CD14-positive monocyte (primary cell): ENCODE data around the gene UPP1. TPM values are rescaled to one million over a fixed set of nuclear protein-coding genes. Genes with fewer than 3 reads are reported as not detected.

Experiments used
- DNase-seq, 3 donors: peaks; one replicate each; pipeline ENCODE4 v3.0.0-alpha.2; 2011 to 2022
- H2AFZ ChIP-seq: 2 replicates; pipeline ENCODE4 v1.6.0; 2012; ENCODE audit warnings: mild to moderate bottlenecking, low read depth, low read length, inconsistent platforms; ENCODE audit not compliant: insufficient read depth, poor library complexity, severe bottlenecking
- H3K27ac ChIP-seq, 2 donors: 1 replicate in 1 of 2; 2 replicates in 1 of 2; pipeline ENCODE4 v1.5.1; 2012 to 2013; ENCODE audit warnings: low read length in 2 of 2, control low read depth in 1 of 2, inconsistent platforms in 1 of 2, low read depth in 1 of 2, mild to moderate bottlenecking in 1 of 2
- H3K27me3 ChIP-seq, 2 donors: one replicate each; pipeline versions ENCODE4 v1.6.0 to v1.6.1; 2011 to 2013; ENCODE audit warnings: low read length in 2 of 2; ENCODE audit not compliant: control insufficient read depth in 2 of 2, insufficient read depth in 2 of 2
- H3K36me3 ChIP-seq, 2 donors: replicated peaks in 1 of 2; 1 replicate in 1 of 2; 2 replicates in 1 of 2; pipeline versions ENCODE4 v1.5.1 to v1.6.1; 2012 to 2013; ENCODE audit warnings: low read length in 2 of 2, control low read depth in 1 of 2, inconsistent platforms in 1 of 2, mild to moderate bottlenecking in 1 of 2; ENCODE audit not compliant: insufficient read depth in 2 of 2, control insufficient read depth in 1 of 2
- H3K4me1 ChIP-seq, 2 donors: 1 replicate in 1 of 2; 2 replicates in 1 of 2; pipeline versions ENCODE4 v1.5.1 to v1.6.1; 2012 to 2013; ENCODE audit warnings: low read length in 2 of 2, control low read depth in 1 of 2, inconsistent platforms in 1 of 2, mild to moderate bottlenecking in 1 of 2, moderate library complexity in 1 of 2; ENCODE audit not compliant: insufficient read depth in 2 of 2, control insufficient read depth in 1 of 2
- H3K4me2 ChIP-seq: replicated peaks from 2 replicates; pipeline ENCODE3; 2012; ENCODE audit warnings: low read length, moderate library complexity, mild to moderate bottlenecking; ENCODE audit not compliant: poor library complexity, severe bottlenecking; ENCODE audit errors: extremely low read depth
- H3K4me3 ChIP-seq, 3 experiments: fragments of 200-600 bp in 1 of 3; sonication (generic) in 1 of 3; replicated peaks in 1 of 3; 1 replicate in 2 of 3; 2 replicates in 1 of 3; pipeline ENCODE4 v1.5.1; 2011 to 2013; ENCODE audit warnings: low read length in 3 of 3, mild to moderate bottlenecking in 3 of 3, control low read depth in 2 of 3, low read depth in 2 of 3, inconsistent platforms in 1 of 3, moderate library complexity in 1 of 3
- H3K79me2 ChIP-seq: 2 replicates; pipeline ENCODE4 v1.6.0; 2012; ENCODE audit warnings: mild to moderate bottlenecking, control low read depth, inconsistent platforms, low read length, moderate library complexity; ENCODE audit not compliant: insufficient read depth
- H3K9ac ChIP-seq: 2 replicates; pipeline ENCODE4 v1.6.0; 2017; ENCODE audit warnings: low read length, mild to moderate bottlenecking; ENCODE audit not compliant: insufficient read depth, poor library complexity, severe bottlenecking
- H3K9me3 ChIP-seq, 2 donors: replicated peaks in 1 of 2; 1 replicate in 1 of 2; 2 replicates in 1 of 2; pipeline versions ENCODE4 v1.5.1 to v1.6.1; 2012 to 2013; ENCODE audit warnings: low read length in 2 of 2, control low read depth in 1 of 2; ENCODE audit not compliant: control insufficient read depth in 1 of 2, insufficient read depth in 1 of 2
- H4K20me1 ChIP-seq: 2 replicates; pipeline ENCODE4 v1.6.0; 2012; ENCODE audit warnings: mild to moderate bottlenecking, low read length, control low read depth, moderate library complexity; ENCODE audit not compliant: insufficient read depth
- H3K27ac Mint-ChIP-seq, 7 donors: one replicate each; pipeline ENCODE4 v1.8.0; 2020; ENCODE audit warnings: mild to moderate bottlenecking in 7 of 7, mixed read lengths in 7 of 7, moderate library complexity in 6 of 7, inconsistent platforms in 2 of 7
- H3K27me3 Mint-ChIP-seq, 3 donors: one replicate each; pipeline ENCODE4 v1.8.0; 2021 to 2022; ENCODE audit warnings: low read depth in 3 of 3, mild to moderate bottlenecking in 3 of 3, mixed read lengths in 3 of 3, moderate library complexity in 3 of 3, inconsistent platforms in 1 of 3
- H3K36me3 Mint-ChIP-seq, 2 donors: one replicate each; pipeline ENCODE4 v1.8.0; 2020; ENCODE audit warnings: mixed read lengths in 2 of 2, inconsistent platforms in 1 of 2, mild to moderate bottlenecking in 1 of 2
- H3K4me1 Mint-ChIP-seq: one replicate; pipeline ENCODE4 v1.8.0; 2020; ENCODE audit warnings: mild to moderate bottlenecking, mixed read lengths
- H3K4me3 Mint-ChIP-seq, 2 donors: one replicate each; pipeline ENCODE4 v1.8.0; 2020; ENCODE audit warnings: mild to moderate bottlenecking in 2 of 2, mixed read lengths in 2 of 2, moderate library complexity in 1 of 2
- H3K9me3 Mint-ChIP-seq, 7 donors: one replicate each; pipeline ENCODE4 v1.8.0; 2020 to 2022; ENCODE audit warnings: mixed read lengths in 7 of 7, mild to moderate bottlenecking in 6 of 7, moderate library complexity in 6 of 7, inconsistent platforms in 2 of 7
- WGBS: methylation state at CpG from one replicate; pipeline ENCODE4 v1.1.5; 2013; ENCODE audit warnings: missing lambda C conversion rate; ENCODE audit not compliant: insufficient coverage; 5-methylcytosine and 5-hydroxymethylcytosine counted together
- intact Hi-C, 2 donors: fragments of 100-400 bp; cut with micrococcal nuclease; formaldehyde crosslinking; loops; one replicate each; pipeline versions ENCODE4 v1.15.0 to v1.15.1; 2023
- polyA plus RNA-seq, 3 donors: library from polyadenylated mRNA; depleted of rRNA in 1 of 3; unstranded in 2 of 3; stranded (reverse) in 1 of 3; fragments of 300-500 nt in 2 of 3; fragments of >200 nt in 1 of 3; fragmentation: Illumina TruSeq in 2 of 3; gene quantifications; 1 replicate in 2 of 3; 2 replicates in 1 of 3; pipeline ENCODE4 v1.2.3, GENCODE V29; 2012 to 2021
- TF ChIP-seq, protein P1 (sequence below): fragments of 200-600 bp; IDR thresholded peaks from one replicate; pipeline ENCODE4 v1.8.0; 2022; ENCODE audit warnings: antibody characterized with exemption, mild to moderate bottlenecking

UPP1 gene
- polyA plus RNA-seq, 3 donors: 109 to 212 (median 129) TPM

DNA sequence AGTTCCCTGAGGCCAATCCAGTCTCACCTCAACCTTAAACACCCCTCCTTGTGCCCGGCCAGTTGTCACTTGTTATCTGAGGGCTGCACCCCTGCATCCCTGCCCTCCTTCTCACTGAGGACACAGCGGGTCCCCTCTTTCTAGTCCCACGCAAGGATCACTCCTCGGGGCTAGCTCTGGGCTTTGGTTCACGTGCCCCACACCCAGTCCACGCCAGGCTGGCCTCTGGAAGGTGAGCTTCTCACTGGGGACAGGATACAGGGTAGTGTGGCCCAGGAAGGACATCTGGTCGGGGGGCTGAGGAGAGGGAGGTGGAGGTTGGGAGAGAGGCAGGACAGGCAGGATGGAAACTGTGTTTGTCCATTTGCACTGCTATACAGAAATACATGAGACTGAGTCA is 25.5 kb downstream of the UPP1 start:
- no peaks in the 10 kb centered on the region for H3K36me3 ChIP-seq
- Mint-ChIP-seq H3K4me3 (no peak overlapping the region), H3K27me3 (peaks cover 0 to 4% (median 1%) of the 10 kb centered on the region in 3 donors), H3K27ac (no peak overlapping the region), H3K4me1 (peaks cover 13% of the 10 kb centered on the region), H3K36me3 (peaks cover 0 to 3% of the 10 kb centered on the region in 2 donors), H3K9me3 (peaks cover 0 to 3% (median 0%) of the 10 kb centered on the region in 7 donors)
- H2AFZ ChIP-seq: no peak overlapping the region
- DNase-seq: no peak
- no peak overlapping the region for H3K27ac ChIP-seq
- TF ChIP-seq, protein P1, sequence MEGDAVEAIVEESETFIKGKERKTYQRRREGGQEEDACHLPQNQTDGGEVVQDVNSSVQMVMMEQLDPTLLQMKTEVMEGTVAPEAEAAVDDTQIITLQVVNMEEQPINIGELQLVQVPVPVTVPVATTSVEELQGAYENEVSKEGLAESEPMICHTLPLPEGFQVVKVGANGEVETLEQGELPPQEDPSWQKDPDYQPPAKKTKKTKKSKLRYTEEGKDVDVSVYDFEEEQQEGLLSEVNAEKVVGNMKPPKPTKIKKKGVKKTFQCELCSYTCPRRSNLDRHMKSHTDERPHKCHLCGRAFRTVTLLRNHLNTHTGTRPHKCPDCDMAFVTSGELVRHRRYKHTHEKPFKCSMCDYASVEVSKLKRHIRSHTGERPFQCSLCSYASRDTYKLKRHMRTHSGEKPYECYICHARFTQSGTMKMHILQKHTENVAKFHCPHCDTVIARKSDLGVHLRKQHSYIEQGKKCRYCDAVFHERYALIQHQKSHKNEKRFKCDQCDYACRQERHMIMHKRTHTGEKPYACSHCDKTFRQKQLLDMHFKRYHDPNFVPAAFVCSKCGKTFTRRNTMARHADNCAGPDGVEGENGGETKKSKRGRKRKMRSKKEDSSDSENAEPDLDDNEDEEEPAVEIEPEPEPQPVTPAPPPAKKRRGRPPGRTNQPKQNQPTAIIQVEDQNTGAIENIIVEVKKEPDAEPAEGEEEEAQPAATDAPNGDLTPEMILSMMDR: no peak
- H3K4me2 ChIP-seq: no peak overlapping the region
- intact Hi-C loops: loop anchor here in 1 of 2 donors (5.0 kb wide), 1 partner anchor 172 kb away; no protein-coding TSS in a partner anchor
- no peaks in the 10 kb centered on the region for H4K20me1 ChIP-seq
- no peak overlapping the region for H3K4me3 ChIP-seq
- no peaks in the 10 kb centered on the region for H3K27me3 ChIP-seq
- no peaks in the 10 kb centered on the region for H3K9me3 ChIP-seq
- 92% methylated on average over 7 of the region's 7 CpGs for WGBS
- no peak overlapping the region for H3K9ac ChIP-seq
- H3K79me2 ChIP-seq: no peaks in the 10 kb centered on the region
- H3K4me1 ChIP-seq: no peaks in the 10 kb centered on the region

DNA sequence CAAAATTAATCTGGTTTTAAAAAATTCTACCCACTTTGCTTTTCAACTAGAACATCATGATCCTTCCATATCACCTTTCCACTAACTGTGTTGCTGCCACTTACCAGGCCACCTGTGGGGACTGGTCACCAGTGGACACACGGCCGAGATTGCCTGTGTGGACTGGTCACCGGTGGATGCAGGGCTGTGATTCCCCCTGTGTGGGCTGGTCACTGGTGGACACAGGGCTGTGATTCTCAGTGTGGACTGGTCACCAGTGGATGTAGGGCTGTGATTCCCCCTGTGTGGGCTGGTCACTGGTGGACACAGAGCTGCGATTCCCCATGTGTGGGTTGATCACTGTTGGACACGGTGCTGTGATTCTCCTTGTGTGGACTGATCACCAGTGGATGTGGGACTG is 27.0 kb downstream of the UPP1 start:
- H3K4me3 ChIP-seq: no peak overlapping the region
- no peaks in the 10 kb centered on the region for H3K9me3 ChIP-seq
- H3K36me3 ChIP-seq: no peaks in the 10 kb centered on the region
- no peaks in the 10 kb centered on the region for H4K20me1 ChIP-seq
- Mint-ChIP-seq H3K27ac (peak overlapping the region in 2 of 7 donors; percentile 48 to 80), H3K4me1 (peaks cover 7% of the 10 kb centered on the region), H3K36me3 (no peaks in the 10 kb centered on the region), H3K9me3 (peaks cover 0 to 3% (median 0%) of the 10 kb centered on the region in 7 donors), H3K4me3 (no peak overlapping the region), H3K27me3 (peaks cover 0 to 4% (median 1%) of the 10 kb centered on the region in 3 donors)
- no peak overlapping the region for H3K27ac ChIP-seq
- TF ChIP-seq, protein P1: no peak
- H3K9ac ChIP-seq: no peak overlapping the region
- no peak overlapping the region for H3K4me2 ChIP-seq
- no peak for DNase-seq
- intact Hi-C loops: no loop called here
- WGBS: 100% methylated on average over 5 of the region's 5 CpGs
- no peaks in the 10 kb centered on the region for H3K79me2 ChIP-seq
- no peak overlapping the region for H2AFZ ChIP-seq
- H3K27me3 ChIP-seq: no peaks in the 10 kb centered on the region
- no peaks in the 10 kb centered on the region for H3K4me1 ChIP-seq
